Right atrium auricular region (tissue), 2 donors: ENCODE results near the gene PPP4R2. TPM values are rescaled to one million over a fixed set of nuclear protein-coding genes. Genes with fewer than 3 reads are reported as not detected.

ENCODE experiments used
- DNase-seq: peaks from one replicate; pipeline ENCODE4 v3.0.0-alpha.2; 2019; ENCODE audit warnings: low spot score
- H3K27ac ChIP-seq, 2 donors: fragments of 200-600 bp; sonication (generic); 1 replicate in 1 of 2; 2 replicates in 1 of 2; pipeline ENCODE4 v1.5.1; 2016 to 2019
- H3K27me3 ChIP-seq, 2 donors: fragments of 200-600 bp; sonication (generic); one replicate each; pipeline versions ENCODE4 v1.5.1 to v1.6.0; 2017 to 2019
- H3K36me3 ChIP-seq: fragments of 200-600 bp; sonication (generic); one replicate; pipeline ENCODE4 v1.5.1; 2016
- H3K4me1 ChIP-seq, 2 donors: fragments of 200-600 bp; sonication (generic); one replicate each; pipeline versions ENCODE4 v1.5.1 to v1.6.0; 2017 to 2019
- H3K4me3 ChIP-seq, 2 donors: fragments of 200-600 bp; sonication (generic); 1 replicate in 1 of 2; 2 replicates in 1 of 2; pipeline ENCODE4 v1.5.1; 2017 to 2019; ENCODE audit warnings: mild to moderate bottlenecking in 1 of 2, moderate library complexity in 1 of 2
- H3K9me3 ChIP-seq, 2 donors: fragments of 200-600 bp; sonication (generic); one replicate each; pipeline ENCODE4 v1.5.1; 2019
- CTCF ChIP-seq, 2 donors: fragments of 200-600 bp; sonication (generic); IDR thresholded peaks; one replicate each; pipeline ENCODE4 v1.5.1; 2019; ENCODE audit warnings: antibody characterized with exemption in 2 of 2
- total RNA-seq, 2 donors: library from RNA; depleted of rRNA; stranded (reverse); fragments of >200 nt; gene quantifications; one replicate each; pipeline ENCODE4 v1.1.0, GENCODE V29; 2016

Gene PPP4R2
- total RNA-seq, 2 donors from 2014 or later = 30.8 to 31.6 TPM

- no peak for TF ChIP-seq CTCF (IDR thresholded peaks at IDR 0.05)
- DNase-seq = no peak
- Histone ChIP-seq H3K27ac (no peak overlapping the region), H3K36me3 (no peaks in the 10 kb centered on the region), H3K27me3 (no peaks in the 10 kb centered on the region), H3K4me3 (no peak overlapping the region), H3K4me1 (peaks cover 0 to 9% of the 10 kb centered on the region in 2 donors), H3K9me3 (no peaks in the 10 kb centered on the region)
Measured at GRCh38 chr3:73072634-73073033, 76.0 kb downstream of the PPP4R2 start.

- H3K9me3 ChIP-seq = no peaks in the 10 kb centered on the region
- no peak for TF ChIP-seq CTCF (IDR thresholded peaks at IDR 0.05)
- H3K27ac ChIP-seq = no peak overlapping the region
- no peak for DNase-seq
- H3K27me3 ChIP-seq = no peaks in the 10 kb centered on the region
- no peaks in the 10 kb centered on the region for H3K36me3 ChIP-seq
- no peak overlapping the region for H3K4me3 ChIP-seq
- H3K4me1 ChIP-seq = peaks cover 0 to 9% of the 10 kb centered on the region in 2 donors
Measured at GRCh38 chr3:73073091-73073707, 76.6 kb downstream of the PPP4R2 start.

- Histone ChIP-seq H3K9me3 (no peaks in the 10 kb centered on the region), H3K4me3 (no peak overlapping the region)
Measured at GRCh38 chr3:73074781-73075180, 78.2 kb downstream of the PPP4R2 start.

DNA sequence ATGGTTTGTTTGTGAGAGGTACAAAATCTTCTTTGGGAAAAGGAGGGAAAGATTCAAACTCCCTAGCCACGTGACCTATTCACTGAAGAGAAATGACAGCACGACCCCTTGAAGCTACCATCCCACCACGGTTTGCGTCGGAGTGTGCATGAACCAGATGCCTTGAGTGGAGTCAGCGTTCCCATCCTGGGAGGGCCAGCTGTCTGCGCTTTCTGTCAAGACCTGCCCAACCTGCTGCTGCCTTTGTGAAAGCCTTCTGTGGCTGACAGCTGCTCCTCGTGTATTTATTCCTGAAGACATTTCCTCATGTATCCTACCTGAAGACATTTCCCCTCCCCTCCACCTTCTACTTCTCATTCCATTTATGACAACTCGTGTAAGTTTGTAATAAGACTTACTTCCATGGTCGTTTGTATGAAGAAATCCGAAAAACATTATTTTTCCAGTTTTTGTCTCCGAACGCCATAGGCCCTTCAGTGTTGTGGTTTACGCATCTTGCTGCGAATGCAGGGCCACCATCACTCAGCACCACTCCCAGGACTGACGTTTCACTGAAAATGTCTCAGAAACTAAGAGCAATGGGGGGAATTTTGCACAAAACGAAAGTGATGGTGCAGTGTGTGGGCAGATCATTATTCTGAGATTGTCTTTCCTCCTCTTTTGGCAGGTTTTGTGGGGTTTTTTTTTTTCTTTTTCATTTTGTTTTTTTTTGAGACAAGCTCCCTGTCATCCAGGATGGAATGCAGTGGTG lies 83.8 kb downstream of the PPP4R2 start:
- Histone ChIP-seq H3K36me3 (no peaks in the 10 kb centered on the region), H3K27ac (no peak overlapping the region), H3K9me3 (no peaks in the 10 kb centered on the region), H3K27me3 (no peaks in the 10 kb centered on the region), H3K4me1 (no peaks in the 10 kb centered on the region), H3K4me3 (no peak overlapping the region)
- no peak for TF ChIP-seq CTCF (IDR thresholded peaks at IDR 0.05)
- no peak for DNase-seq

More at GRCh38 chr3:73074781-73075180, 78.2 kb downstream of the PPP4R2 start:
- TF ChIP-seq CTCF (IDR thresholded peaks at IDR 0.05) = no peak
- Histone ChIP-seq H3K27me3 (no peaks in the 10 kb centered on the region), H3K36me3 (no peaks in the 10 kb centered on the region), H3K27ac (no peak overlapping the region), H3K4me1 (peaks cover 0 to 9% of the 10 kb centered on the region in 2 donors)
- DNase-seq = no peak

DNA sequence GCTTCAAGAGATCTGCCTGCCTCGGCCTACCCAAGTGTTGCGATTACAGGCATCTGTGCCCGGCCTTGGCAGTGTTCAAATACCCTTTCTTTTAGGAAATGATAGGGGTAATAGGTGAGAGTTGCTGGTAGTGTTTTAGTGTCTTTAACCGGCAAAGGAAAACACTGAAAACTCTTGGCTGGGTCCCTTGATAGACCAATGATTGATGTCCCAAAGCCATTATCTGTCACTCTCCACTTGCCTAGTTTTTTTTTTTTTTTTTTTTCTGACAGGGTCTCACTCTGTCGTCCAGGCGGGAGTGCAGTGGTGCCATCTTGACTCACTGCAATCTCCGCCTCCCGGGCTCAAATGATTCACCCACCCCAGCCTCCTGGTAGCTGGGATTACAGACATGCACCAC lies 84.5 kb downstream of the PPP4R2 start:
- no peaks in the 10 kb centered on the region for H3K9me3 ChIP-seq
- no peak overlapping the region for H3K27ac ChIP-seq
- no peak overlapping the region for H3K4me3 ChIP-seq
- DNase-seq = no peak
- TF ChIP-seq CTCF (IDR thresholded peaks at IDR 0.05) = no peak
- no peaks in the 10 kb centered on the region for H3K27me3 ChIP-seq
- no peaks in the 10 kb centered on the region for H3K4me1 ChIP-seq
- H3K36me3 ChIP-seq = no peaks in the 10 kb centered on the region
